MM.1S (cell line): Measurements from ENCODE around the gene SLC18A3.

ENCODE experiments used
- CTCF ChIP-seq: fragments of 300-600 bp; sonication (generic); IDR thresholded peaks from 2 replicates; pipeline ENCODE4 v1.5.1; 2016; ENCODE audit warnings: antibody characterized with exemption, low read length, mixed read lengths
- EZH2 ChIP-seq: fragments of 300-600 bp; sonication (generic); optimal IDR thresholded peaks from 2 replicates; pipeline ENCODE3; 2017; ENCODE audit warnings: low read depth, mild to moderate bottlenecking, antibody characterized with exemption, low read length, mixed read lengths

GRCh38 chr10:49596493-49596809, 13.7 kb upstream of the SLC18A3 start:
- TF ChIP-seq CTCF (no peak), EZH2 (no peak)
